ENCODE data around the gene NFIA. TPM values are rescaled to one million over a fixed set of nuclear protein-coding genes. Genes with fewer than 3 reads are reported as not detected.

Gene NFIA
- total and polyA plus RNA-seq, 10 of the 15 experiments (the other 5 are each of a cell fraction or from before 2014, with no cell fraction given) = 0.10 to 0.16 TPM; not detected in 8

DNA sequence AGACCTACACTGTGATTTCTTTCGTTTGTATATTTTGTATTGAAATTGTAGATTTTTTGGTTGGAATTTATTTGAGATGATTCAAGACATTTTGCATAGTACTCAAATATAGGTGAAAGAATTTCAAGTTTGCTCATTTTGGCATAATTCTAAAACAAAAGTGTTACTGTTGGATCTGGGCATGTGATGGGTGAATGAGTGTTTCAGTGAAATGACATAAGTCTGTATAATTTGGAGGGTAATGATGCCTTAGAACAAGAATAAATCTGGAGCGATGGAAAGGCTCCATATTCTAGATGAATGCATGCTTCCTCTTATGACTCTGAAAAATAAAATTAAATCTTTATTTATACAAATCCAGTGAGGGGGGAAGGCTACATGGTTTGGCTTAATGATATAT is 41.0 kb downstream of the NFIA start:
- Histone ChIP-seq H3K36me3 (ENCODE audit: control insufficient read depth in 2 of 2, insufficient read depth in 2 of 2, low read length in 1 of 2) (no peaks in the 10 kb centered on the region), H3K4me1 (ENCODE audit: control insufficient read depth, insufficient read depth, low read length) (no peaks in the 10 kb centered on the region), H3K9me3 (replicated peaks; ENCODE audit: control insufficient read depth, insufficient read depth, low read length) (no peaks in the 10 kb centered on the region), H3K27ac (ENCODE audit: control insufficient read depth, insufficient read depth) (no peak overlapping the region), H4K20me1 (ENCODE audit: control insufficient read depth, insufficient read depth) (no peaks in the 10 kb centered on the region), H3K79me2 (ENCODE audit: control insufficient read depth, insufficient read depth, low read length) (no peaks in the 10 kb centered on the region), H3K9ac (ENCODE audit: control insufficient read depth, insufficient read depth, low read length) (no peak overlapping the region), H3K4me3 (no peak overlapping the region), H3K4me2 (ENCODE audit: control insufficient read depth, insufficient read depth) (no peak overlapping the region), H2AFZ (ENCODE audit: control insufficient read depth, low read depth, low read length) (no peak overlapping the region), H3K27me3 (replicated peaks in 1 of 2; ENCODE audit: control insufficient read depth in 2 of 2, insufficient read depth in 2 of 2, low read length in 1 of 2) (no peaks in the 10 kb centered on the region)
- FAIRE-seq (no peak), DNase-seq (ENCODE audit: low read depth, low spot score) (no peak), ATAC-seq (no peak)
- in situ Hi-C loops (cut with MboI) = no loop called here
- ChIA-PET SMC1A (ENCODE audit: uncharacterized antibody, unreplicated experiment) (no interaction called here), RAD21 (ENCODE audit: unreplicated experiment) (no interaction called here), CTCF (no interaction called here), POLR2A (no interaction called here)
- 0% methylated on average over 2 of the region's 2 CpGs for whole genome bisulfite sequencing (ENCODE audit: insufficient coverage, insufficient replicate concordance, low lambda C conversion rate, missing lambda C conversion rate)
- TF ChIP-seq GATAD2B (conservative IDR thresholded peaks at IDR 0.05; ENCODE audit: low read depth) (no peak), NFIC (IDR thresholded peaks at IDR 0.05; ENCODE audit: low read depth, low read length) (no peak), ZNF207 (IDR thresholded peaks at IDR 0.05; ENCODE audit: borderline replicate concordance) (no peak), CREM (IDR thresholded peaks at IDR 0.05; ENCODE audit: low read depth) (no peak), POU2F2 (IDR thresholded peaks at IDR 0.05; ENCODE audit: borderline replicate concordance, low read depth, low read length) (no peak), ETV6 (conservative IDR thresholded peaks at IDR 0.05 in 1 of 2, IDR thresholded peaks at IDR 0.05 in 1 of 2; ENCODE audit: borderline replicate concordance in 1 of 2, low read depth in 1 of 2) (no peak), YY1 (IDR thresholded peaks at IDR 0.05; ENCODE audit: low read depth, low read length) (no peak), NR2F1 (conservative IDR thresholded peaks at IDR 0.05) (no peak), MYB (IDR thresholded peaks at IDR 0.05; ENCODE audit: borderline replicate concordance, low read depth, low read length) (no peak), POLR2AphosphoS2 (IDR thresholded peaks at IDR 0.05; ENCODE audit: low read depth, low read length) (no peak)
- TF ChIP-seq, protein P1, sequence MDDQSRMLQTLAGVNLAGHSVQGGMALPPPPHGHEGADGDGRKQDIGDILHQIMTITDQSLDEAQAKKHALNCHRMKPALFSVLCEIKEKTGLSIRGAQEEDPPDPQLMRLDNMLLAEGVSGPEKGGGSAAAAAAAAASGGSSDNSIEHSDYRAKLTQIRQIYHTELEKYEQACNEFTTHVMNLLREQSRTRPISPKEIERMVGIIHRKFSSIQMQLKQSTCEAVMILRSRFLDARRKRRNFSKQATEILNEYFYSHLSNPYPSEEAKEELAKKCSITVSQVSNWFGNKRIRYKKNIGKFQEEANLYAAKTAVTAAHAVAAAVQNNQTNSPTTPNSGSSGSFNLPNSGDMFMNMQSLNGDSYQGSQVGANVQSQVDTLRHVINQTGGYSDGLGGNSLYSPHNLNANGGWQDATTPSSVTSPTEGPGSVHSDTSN (IDR thresholded peaks at IDR 0.05; ENCODE audit: insufficient replicate concordance, low read depth, low read length) = no peak
- BruUV-seq (replicated peaks) = no TSS peak
- intact Hi-C loops (cut with micrococcal nuclease; ENCODE audit: unreplicated experiment) = no loop called here

All from GM12878 (cell line).